Endothelial cell of hepatic sinusoid (primary cell): ENCODE measurements around the gene WARS2.

Source experiments
- in situ Hi-C: cut with HindIII; loops from 2 replicates; pipeline ENCODE4 v1.10.0; 2017; ENCODE audit warnings: low sequenced_read_pairs

Gene WARS2

GRCh38 chr1:119002028-119002686 is 138.3 kb downstream of the WARS2 start:
- in situ Hi-C loops: loop anchor here (25.0 kb wide), 1 partner anchor 840 kb away; no protein-coding TSS in a partner anchor

GRCh38 chr1:119001181-119002027 is 139.0 kb downstream of the WARS2 start:
- in situ Hi-C loops: loop anchor here (25.0 kb wide), 1 partner anchor 839 kb away; no protein-coding TSS in a partner anchor

- in situ Hi-C loops: loop anchor here (25.0 kb wide), 1 partner anchor 838 kb away; no protein-coding TSS in a partner anchor
Observed at GRCh38 chr1:119000371-119001180, 139.9 kb downstream of the WARS2 start.

GRCh38 chr1:118999348-119000071 is 140.9 kb downstream of the WARS2 start:
- in situ Hi-C loops: loop anchor here (25.0 kb wide), 1 partner anchor 837 kb away; no protein-coding TSS in a partner anchor

- in situ Hi-C loops: no loop called here
Observed at GRCh38 chr1:118998171-118998570, 142.3 kb downstream of the WARS2 start.

GRCh38 chr1:118997225-118997624 is 143.2 kb downstream of the WARS2 start:
- in situ Hi-C loops: no loop called here

GRCh38 chr1:118995312-118996016 is 145.0 kb downstream of the WARS2 start:
- in situ Hi-C loops: no loop called here

- in situ Hi-C loops: no loop called here
Observed at GRCh38 chr1:118993700-118994026, 146.8 kb downstream of the WARS2 start.

- in situ Hi-C loops: no loop called here
Observed at GRCh38 chr1:118992868-118993699, 147.4 kb downstream of the WARS2 start.

GRCh38 chr1:118992237-118992825 is 148.1 kb downstream of the WARS2 start:
- in situ Hi-C loops: no loop called here

- in situ Hi-C loops: no loop called here
Observed at GRCh38 chr1:118991448-118991847, 149.0 kb downstream of the WARS2 start.

GRCh38 chr1:118990513-118991152 is 149.8 kb downstream of the WARS2 start:
- in situ Hi-C loops: no loop called here

- in situ Hi-C loops: no loop called here
Observed at GRCh38 chr1:118989878-118990378, 150.5 kb downstream of the WARS2 start.

- in situ Hi-C loops: no loop called here
Observed at GRCh38 chr1:118989006-118989815, 151.2 kb downstream of the WARS2 start.

GRCh38 chr1:118988186-118989005 is 152.1 kb downstream of the WARS2 start, which contains the start of gene TBX15:
TSS of gene TBX15 (minus strand) at chr1:118988343. CDS start at chr1:118987795, 548 bp downstream.
- in situ Hi-C loops: no loop called here

GRCh38 chr1:118987468-118988185 is 152.8 kb downstream of the WARS2 start:
- in situ Hi-C loops: no loop called here
